ENCODE results near the gene SIRT2.

GRCh38 chr19:38849147-38849859 lies 50.1 kb downstream of the SIRT2 start:
- TF ChIP-seq NRF1 (IDR thresholded peaks at IDR 0.05; ENCODE audit: low read depth, low read length): peak; percentile 97
- TF ChIP-seq CTCF (IDR thresholded peaks at IDR 0.05; ENCODE audit: control extremely low read depth in 1 of 3, insufficient read depth in 1 of 3, low read depth in 1 of 3, low read length in 3 of 3): no peak
- peak; percentile 57; the same call in 1 of the 2 replicates for TF ChIP-seq EGR1 (IDR thresholded peaks at IDR 0.05; ENCODE audit: borderline replicate concordance, low read depth, low read length)
- no peak for TF ChIP-seq BRCA1 (IDR thresholded peaks at IDR 0.05; ENCODE audit: low read depth, low read length)
- peak; percentile 53 for TF ChIP-seq CREB1 (IDR thresholded peaks at IDR 0.05)
- TF ChIP-seq MAFK (IDR thresholded peaks at IDR 0.05; ENCODE audit: low read depth, low read length): peak; percentile 8; the same call in 1 of the 2 replicates
- TF ChIP-seq POLR2A (IDR thresholded peaks at IDR 0.05; ENCODE audit: control extremely low read depth in 1 of 2, low read depth in 2 of 2, low read length in 2 of 2): peak in 1 of 2 experiments; percentile 68; a peak in 1 of 3 replicates
- no peak for TF ChIP-seq SRF (IDR thresholded peaks at IDR 0.05; ENCODE audit: low read depth, low read length)
- TF ChIP-seq TAF1 (IDR thresholded peaks at IDR 0.05; ENCODE audit: low read depth, low read length): no peak
- no peak for TF ChIP-seq CHD2 (IDR thresholded peaks at IDR 0.05; ENCODE audit: low read length)
- no peak for TF ChIP-seq EP300 (IDR thresholded peaks at IDR 0.05; ENCODE audit: borderline replicate concordance in 1 of 2, low read depth in 2 of 2, low read length in 2 of 2)
- TF ChIP-seq JUND (IDR thresholded peaks at IDR 0.05; ENCODE audit: low read length): no peak
- no peak for TF ChIP-seq HDAC6 (IDR thresholded peaks at IDR 0.05; ENCODE audit: low read depth, low read length)

Measured in H1 (cell line).